Lower leg skin (tissue), 3 donors: ENCODE measurements around the gene MVB12B.

Source experiments
- POLR2A ChIP-seq, 2 donors: fragments of 450-650 bp; IDR thresholded peaks; one replicate each; pipeline ENCODE4 v1.6.1; 2016 to 2017; ENCODE audit warnings: antibody characterized with exemption in 2 of 2, mild to moderate bottlenecking in 1 of 2, moderate library complexity in 1 of 2
- TF ChIP-seq, protein P1 (sequence below), 3 donors: fragments of 450-650 bp; IDR thresholded peaks; one replicate each; pipeline ENCODE4 v1.5.1; 2016; ENCODE audit warnings: antibody characterized with exemption in 3 of 3, mild to moderate bottlenecking in 3 of 3, moderate library complexity in 2 of 3

DNA sequence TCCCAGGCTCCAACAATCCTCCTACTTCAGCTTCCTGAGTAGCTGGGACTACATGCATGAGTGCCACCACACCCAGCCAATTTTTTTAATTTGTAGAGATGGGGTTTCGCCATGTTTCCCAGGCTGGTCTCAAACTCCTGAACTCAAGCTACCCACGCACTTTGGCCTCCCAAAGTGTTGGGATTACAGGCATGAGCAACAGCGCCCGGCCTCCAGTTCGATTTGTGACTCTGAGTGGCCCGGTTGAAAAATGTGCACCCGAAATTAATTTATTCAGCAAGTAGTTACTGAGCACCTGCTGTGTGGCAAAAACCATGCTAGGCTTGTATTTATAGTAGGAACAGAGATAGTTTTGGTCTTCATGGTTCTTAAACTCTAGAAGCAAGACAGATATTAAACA is 58.3 kb downstream of the MVB12B start:
- TF ChIP-seq, protein P1, sequence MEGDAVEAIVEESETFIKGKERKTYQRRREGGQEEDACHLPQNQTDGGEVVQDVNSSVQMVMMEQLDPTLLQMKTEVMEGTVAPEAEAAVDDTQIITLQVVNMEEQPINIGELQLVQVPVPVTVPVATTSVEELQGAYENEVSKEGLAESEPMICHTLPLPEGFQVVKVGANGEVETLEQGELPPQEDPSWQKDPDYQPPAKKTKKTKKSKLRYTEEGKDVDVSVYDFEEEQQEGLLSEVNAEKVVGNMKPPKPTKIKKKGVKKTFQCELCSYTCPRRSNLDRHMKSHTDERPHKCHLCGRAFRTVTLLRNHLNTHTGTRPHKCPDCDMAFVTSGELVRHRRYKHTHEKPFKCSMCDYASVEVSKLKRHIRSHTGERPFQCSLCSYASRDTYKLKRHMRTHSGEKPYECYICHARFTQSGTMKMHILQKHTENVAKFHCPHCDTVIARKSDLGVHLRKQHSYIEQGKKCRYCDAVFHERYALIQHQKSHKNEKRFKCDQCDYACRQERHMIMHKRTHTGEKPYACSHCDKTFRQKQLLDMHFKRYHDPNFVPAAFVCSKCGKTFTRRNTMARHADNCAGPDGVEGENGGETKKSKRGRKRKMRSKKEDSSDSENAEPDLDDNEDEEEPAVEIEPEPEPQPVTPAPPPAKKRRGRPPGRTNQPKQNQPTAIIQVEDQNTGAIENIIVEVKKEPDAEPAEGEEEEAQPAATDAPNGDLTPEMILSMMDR (IDR thresholded peaks at IDR 0.05), result no peak
- no peak for TF ChIP-seq POLR2A (IDR thresholded peaks at IDR 0.05)
